Kidney glomerular epithelial cell (primary cell): ENCODE data around the gene SPATA31A3.
"Not testable (repeated sequence)": the region's sequence is repeated elsewhere in the genome, so short reads cannot be mapped to it uniquely, and the experiment has no call there.

Experiments used
- DNase-seq: peaks from one replicate; lab custom pipeline; 2025; lab: John Stamatoyannopoulos, UW

Gene SPATA31A3

GRCh38 chr9:66992450-66992849 lies at the start of gene SPATA31A3:
Gene SPATA31A3, minus strand, starts transcription at chr9:66992550. Its CDS starts 29 bp downstream, at chr9:66992521.
- DNase-seq, result not testable (repeated sequence)

- not testable (repeated sequence) for DNase-seq
These were observed 39.8 kb downstream of the SPATA31A3 start for GRCh38 chr9:66952576-66952975.

- not testable (repeated sequence) for DNase-seq
These were observed 49.8 kb downstream of the SPATA31A3 start for GRCh38 chr9:66942400-66943155.

- not testable (repeated sequence) for DNase-seq
These were observed 52.2 kb downstream of the SPATA31A3 start for GRCh38 chr9:66939878-66940830.

- not testable (repeated sequence) for DNase-seq
These were observed 54.0 kb downstream of the SPATA31A3 start for GRCh38 chr9:66938322-66938721.

- DNase-seq, result not testable (repeated sequence)
These were observed 54.7 kb downstream of the SPATA31A3 start for GRCh38 chr9:66937662-66938061.
